Stimulated activated CD4-positive, alpha-beta T cell treated with anti-CD3 and anti-CD28 coated beads, Interleukin-12 subunit alpha, Interleukin-12 subunit beta, amount 100 ng/mL, for 4 hours (primary cell): ENCODE measurements around the gene ZNF718.
A peak's percentile ranks its signal among the peaks of the same experiment; 100 is the strongest.
"Not testable (repeated sequence)": the region's sequence is repeated elsewhere in the genome, so short reads cannot be mapped to it uniquely, and the experiment has no call there.

ENCODE experiments used
- DNase-seq: peaks from one replicate; pipeline ENCODE4 v3.0.0-alpha.2; 2020

ZNF718 gene

DNA sequence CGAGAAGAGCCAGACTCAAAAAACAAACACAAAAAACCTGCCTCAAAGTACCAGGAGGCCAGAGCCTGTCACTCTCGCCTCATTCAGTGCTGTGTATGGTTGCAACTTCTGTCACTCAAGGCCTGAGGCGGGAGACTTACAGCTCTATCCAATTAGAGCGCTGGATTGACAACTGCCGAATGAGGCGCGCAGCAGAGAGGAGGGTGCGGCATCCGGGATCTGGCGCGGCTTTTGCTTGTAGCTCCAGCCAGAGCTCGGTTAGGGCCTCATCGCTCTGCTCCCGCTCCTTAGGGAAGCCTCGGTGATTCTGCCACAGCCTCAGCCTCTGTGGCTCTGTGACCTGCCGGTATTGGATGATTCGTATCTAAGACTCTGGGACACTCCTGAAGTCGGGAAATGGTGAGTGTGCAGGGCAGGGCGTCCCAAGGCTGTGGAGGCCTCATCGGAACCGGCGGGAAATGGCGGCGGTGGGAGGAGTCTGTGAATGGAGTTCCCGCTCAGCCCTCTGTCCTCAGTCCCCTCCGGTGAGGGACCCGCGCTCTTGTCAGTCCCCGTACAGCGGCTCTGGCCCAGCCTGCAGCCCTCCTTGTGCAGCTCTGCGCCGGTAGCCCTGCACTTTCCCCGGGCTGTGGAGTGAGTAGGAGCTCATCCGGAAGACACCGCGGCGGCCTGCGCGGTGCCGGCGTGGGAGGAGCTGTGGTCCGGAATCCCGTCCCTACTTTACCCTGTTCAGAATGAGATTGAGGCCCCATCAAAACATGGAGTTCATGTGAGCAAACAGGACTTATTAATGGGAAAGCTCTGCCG is at the start of gene ZNF718:
Gene ZNF718 (plus strand): TSS at position 227 of the 807 bp plus-strand sequence. CDS start 170 bp downstream, at position 397.
- peak; percentile 84 for DNase-seq

DNA sequence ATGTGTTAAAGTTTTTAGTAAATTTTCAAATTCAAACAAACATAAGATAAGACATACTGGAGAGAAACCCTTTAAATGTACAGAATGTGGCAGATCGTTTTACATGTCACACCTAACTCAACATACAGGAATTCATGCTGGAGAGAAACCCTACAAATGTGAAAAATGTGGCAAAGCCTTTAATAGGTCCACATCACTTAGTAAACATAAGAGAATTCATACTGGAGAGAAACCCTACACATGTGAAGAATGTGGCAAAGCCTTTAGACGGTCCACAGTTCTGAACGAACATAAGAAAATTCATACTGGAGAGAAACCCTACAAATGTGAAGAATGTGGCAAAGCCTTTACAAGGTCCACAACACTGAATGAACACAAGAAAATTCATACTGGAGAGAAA is 38.4 kb upstream of the ZNF718 start:
- DNase-seq: no peak

GRCh38 chr4:86559-87324 is 37.6 kb upstream of the ZNF718 start:
- not testable (repeated sequence) for DNase-seq

GRCh38 chr4:98386-98785 is 25.9 kb upstream of the ZNF718 start:
- DNase-seq: no peak

DNA sequence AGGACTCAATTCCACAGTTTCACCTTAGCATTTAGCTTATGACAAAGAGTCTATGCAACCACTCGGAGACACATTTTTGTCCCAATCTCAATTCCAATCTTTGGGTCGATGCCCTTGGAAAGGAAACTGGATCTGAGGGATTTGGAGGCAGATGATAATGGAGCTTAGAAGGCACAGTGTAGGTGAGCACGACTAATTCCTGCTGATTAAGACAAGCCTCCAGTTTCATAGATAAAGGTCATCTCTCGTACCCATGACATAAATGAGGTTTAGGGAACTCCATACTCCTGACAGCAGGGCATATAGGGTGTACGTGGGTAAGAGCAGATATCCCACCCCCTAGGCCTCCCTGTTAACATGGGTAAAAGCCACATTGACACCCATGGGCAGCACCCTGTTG is 24.4 kb upstream of the ZNF718 start:
- no peak for DNase-seq

- DNase-seq: no peak
Measured at GRCh38 chr4:107083-107443, 17.2 kb upstream of the ZNF718 start.

GRCh38 chr4:107444-108429 is 16.6 kb upstream of the ZNF718 start:
- DNase-seq: no peak

DNA sequence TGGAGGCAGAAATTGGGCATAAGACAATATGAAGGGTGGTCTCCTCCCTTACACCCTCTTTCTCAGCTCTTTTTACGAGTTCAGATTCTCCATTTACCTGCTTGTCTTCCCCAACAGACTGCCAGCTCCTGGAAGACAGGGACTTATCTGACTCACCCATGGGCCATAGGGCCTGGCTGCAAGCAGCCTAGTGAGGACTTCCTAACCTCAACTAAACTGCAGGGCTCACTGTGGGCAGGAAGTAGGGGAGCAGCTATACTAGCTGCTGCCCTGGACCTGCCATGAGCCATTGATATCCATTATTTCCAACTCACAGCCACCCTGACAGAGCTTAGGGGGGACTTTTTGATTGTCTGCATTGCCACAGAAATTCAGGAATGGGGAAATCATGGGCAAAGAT is 11.5 kb upstream of the ZNF718 start:
- no peak for DNase-seq

DNA sequence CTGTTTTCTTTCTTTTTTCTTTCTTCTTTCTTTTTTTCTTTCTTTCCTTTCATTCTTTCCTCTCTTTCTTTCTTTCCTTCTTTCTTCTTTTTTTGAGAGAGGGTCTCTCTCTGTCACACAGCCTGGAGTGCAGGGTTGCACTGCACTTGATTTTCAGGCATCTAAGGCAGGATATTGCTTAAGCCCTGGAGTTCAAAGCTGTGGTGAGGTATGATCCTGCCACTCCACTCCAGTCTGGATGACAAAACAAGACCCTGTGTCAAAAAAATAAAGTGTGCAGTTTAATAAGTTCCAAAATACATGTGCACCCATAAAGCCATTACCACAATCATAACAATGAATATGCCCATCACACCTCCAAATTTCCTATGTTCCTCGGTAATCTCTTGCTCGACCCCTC is 10.6 kb upstream of the ZNF718 start:
- DNase-seq: no peak

DNA sequence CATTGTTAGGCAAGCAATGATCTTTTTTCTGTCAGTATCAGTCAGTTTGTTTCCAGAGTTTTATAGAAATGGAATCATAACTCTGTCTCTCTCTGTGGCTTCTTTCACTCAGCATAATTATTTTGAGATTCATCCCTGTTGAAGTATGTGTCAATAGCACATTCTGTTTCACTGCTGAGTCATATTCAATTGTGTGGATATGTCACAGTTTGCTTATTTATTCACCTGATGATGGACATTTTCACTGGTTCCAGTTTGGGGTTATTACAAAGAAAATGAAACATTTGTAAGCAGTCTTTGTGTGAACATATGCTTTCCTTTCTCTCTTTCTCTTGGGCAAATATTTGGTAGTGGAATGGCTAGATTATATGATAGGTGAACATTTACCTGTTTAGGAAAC is 10.2 kb upstream of the ZNF718 start:
- no peak for DNase-seq

- DNase-seq: no peak
Measured at GRCh38 chr4:116499-116898, 7.8 kb upstream of the ZNF718 start.

DNA sequence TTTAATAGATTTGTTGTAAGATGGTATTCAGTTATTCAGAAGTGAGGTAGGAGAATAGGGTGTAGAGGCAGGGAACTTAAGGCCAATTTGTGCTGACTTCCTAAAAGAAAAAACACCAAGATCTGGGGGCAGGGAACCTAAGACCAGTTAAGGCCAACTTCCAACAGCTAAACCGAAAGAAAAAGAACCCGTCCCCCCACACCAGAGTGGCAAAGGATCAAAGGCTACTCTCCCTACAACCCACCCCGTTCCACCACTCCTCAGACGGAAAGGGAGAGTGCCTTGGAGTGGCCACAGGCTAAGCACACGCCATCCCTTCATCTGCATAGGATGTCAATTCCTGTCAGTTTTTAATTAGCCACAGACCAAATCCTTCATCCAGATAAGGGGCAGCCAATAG is 3.7 kb upstream of the ZNF718 start:
- no peak for DNase-seq

GRCh38 chr4:121408-122084 is 2.8 kb upstream of the ZNF718 start:
- DNase-seq: no peak

GRCh38 chr4:123922-124274 is 403 bp upstream of the ZNF718 start:
- not testable (repeated sequence) for DNase-seq

DNA sequence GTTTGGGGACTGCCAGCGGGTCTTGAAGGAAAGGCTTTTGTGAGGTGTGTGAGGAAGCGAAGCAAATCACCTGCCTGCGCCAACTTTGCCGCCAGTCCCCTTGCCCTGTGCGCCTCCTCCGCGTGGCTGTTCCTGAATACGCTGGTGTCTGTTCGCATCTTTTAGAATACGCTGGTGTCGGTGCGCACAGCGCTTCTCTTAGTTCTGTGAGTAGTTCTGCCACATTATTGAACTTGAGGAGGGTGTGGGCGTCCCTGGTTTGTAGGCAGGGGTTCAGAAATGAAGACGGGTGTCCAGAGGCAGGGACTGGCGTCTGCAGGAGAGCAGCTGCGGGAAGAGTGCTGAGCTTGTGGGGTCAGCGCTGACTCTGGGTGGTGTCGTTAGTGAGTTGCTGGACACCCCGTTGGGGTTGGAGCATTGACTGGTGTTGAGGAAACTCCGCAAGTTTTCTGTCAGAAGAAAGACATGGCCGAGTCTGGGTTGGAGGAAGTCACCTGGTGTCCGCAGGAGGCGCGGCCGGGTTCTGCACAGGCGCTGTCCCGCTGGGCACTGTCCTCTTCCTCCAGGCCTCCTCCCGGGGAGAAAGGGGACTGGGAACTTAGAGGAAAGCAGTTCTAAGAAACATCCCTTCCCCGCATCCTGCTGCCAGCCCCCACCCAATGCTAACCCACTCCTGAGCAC is 930 bp downstream of the ZNF718 start:
- DNase-seq: no peak

GRCh38 chr4:125833-126232 is 1.5 kb downstream of the ZNF718 start:
- DNase-seq: no peak

GRCh38 chr4:132483-132882 is 8.2 kb downstream of the ZNF718 start:
- no peak for DNase-seq

DNA sequence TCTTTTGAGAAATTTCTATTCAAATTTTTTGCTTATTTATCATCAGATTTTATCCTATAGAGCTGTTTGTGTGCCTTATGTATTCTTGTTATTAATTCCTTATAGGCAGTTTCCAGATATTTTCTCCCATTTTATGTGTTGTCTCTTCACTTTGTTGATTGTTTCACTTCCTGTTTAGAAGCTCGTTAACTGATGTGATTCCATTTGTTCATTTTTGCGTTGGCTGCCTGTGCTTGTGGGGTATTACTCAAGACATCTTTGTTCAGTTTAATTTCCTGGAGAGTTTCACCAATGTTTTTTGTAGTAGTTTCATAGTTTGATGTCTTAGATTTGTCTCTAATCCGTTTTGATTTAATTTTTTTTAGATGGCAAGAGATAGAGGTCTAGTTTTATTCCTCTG is 14.6 kb downstream of the ZNF718 start:
- DNase-seq: no peak

- DNase-seq: no peak
Measured at GRCh38 chr4:139691-140090, 15.4 kb downstream of the ZNF718 start.

DNA sequence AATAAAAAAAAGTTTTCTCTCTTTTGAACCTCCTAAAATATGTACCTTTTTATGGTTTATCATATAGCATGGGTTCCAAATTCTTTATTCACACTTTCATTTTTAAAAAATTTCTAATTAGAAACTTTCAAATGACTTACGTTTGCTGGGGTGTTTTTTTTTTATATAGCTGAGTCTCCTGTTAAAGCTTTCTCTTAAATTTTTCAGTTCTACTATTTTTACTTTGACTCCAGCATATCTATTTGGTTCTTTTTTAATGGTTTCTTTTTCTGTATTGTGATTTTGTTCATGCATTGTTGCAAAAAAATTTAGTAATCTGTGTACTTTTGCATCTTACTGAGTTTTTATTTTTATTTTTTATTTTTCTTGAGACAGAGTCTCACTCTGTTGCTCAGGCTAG is 22.3 kb downstream of the ZNF718 start:
- no peak for DNase-seq

GRCh38 chr4:147233-147632 is 22.9 kb downstream of the ZNF718 start:
- DNase-seq: no peak
